ACHN (cell line): ENCODE results near the gene ST7.
"Not testable (repeated sequence)": the region's sequence is repeated elsewhere in the genome, so short reads cannot be mapped to it uniquely, and the experiment has no call there.

Source experiments
- DNase-seq: peaks from one replicate; pipeline ENCODE4 v3.0.0-alpha.2; 2015
- in situ Hi-C: cut with HindIII; loops from 2 replicates; pipeline ENCODE4 v1.10.0; 2017; ENCODE audit warnings: low sequenced_read_pairs, low pct_ligation_motif_present, low pct_unique_long_range_greater_than_20kb

The ST7 gene

DNA sequence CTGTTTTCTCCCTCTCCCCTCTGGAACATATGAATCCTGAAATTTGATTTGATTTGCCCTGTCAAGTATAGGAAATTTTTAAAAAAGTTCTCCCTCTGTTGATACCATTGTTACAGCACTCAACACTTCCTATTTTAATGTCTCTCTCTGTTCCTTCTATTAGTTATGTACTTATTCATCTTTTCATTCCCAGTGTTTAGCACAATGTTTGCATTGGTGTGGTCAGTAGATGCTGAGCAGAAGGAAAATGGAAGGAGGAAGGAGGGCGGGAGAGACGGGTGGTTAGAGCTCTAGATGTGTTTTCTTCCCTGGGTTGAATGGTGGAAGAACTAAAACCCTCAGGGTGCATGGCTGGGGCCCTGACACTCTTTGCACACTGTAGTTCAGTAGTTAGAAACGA is 290.1 kb downstream of the ST7 start:
- no peak for DNase-seq
- in situ Hi-C loops = no loop called here

DNA sequence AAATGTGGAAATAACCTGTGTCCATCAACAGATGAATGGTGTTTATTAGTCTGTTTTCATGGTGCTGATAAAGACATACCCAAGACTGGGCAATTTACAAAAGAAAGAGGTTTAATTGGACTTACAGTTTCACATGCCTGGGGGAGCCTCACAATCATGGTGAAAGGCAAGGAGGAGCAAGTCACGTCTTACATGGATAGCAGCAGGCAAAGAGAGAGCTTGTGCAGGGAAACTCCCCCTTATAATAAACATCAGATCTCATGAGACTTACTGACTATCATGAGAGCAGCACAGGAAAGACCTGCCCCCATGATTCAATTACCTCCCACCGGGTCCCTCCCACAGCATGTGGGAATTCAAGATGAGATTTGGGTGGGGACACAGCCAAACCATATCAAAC is 292.4 kb downstream of the ST7 start:
- DNase-seq, in situ Hi-C loops: not testable (repeated sequence)

GRCh38 chr7:117247809-117248208 is 294.5 kb downstream of the ST7 start:
- DNase-seq = no peak
- in situ Hi-C loops = no loop called here

GRCh38 chr7:117248829-117249228 is 295.5 kb downstream of the ST7 start:
- in situ Hi-C loops = no loop called here
- no peak for DNase-seq

DNA sequence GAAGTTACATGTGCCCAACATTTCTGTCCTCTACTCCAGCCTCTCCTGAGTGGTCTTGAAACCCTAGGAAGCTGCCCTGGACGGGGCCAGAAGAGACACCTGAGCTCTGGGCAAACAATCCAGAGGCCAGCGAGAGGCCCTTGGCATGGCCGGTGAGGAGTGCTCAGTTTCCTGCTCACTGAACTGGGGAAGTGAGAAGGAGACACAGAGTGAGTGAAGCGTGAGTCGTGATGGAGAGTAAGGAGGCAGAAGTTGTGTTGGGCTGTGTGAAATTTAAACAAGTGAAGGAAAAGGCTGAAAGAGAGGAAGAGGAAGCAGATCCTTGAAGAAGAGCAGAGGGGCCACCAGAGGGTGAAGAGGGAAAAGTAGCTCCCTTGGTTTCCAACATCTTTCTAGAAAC is 296.4 kb downstream of the ST7 start:
- DNase-seq = no peak
- in situ Hi-C loops = no loop called here

GRCh38 chr7:117250245-117250644 is 296.9 kb downstream of the ST7 start:
- in situ Hi-C loops = no loop called here
- DNase-seq = no peak

DNA sequence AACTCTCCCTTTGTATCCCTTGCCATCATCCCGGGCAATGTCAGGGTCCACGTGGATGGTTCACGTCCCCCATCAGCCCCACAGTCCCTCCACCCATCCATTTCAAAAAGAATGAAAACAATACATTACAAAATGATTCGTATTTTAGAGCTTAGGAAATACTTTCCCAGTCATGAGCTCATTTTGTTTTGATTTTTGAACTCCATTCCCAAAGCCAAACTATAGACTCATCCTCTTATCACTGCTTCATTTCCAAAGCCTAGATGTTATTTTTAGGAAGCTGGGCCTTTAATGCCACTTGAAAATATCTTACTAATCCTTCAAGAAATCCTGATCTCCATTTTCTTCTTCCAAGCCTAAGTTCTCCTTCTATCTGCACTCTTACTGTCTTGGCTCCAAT is 297.5 kb downstream of the ST7 start:
- no peak for DNase-seq
- in situ Hi-C loops = no loop called here

DNA sequence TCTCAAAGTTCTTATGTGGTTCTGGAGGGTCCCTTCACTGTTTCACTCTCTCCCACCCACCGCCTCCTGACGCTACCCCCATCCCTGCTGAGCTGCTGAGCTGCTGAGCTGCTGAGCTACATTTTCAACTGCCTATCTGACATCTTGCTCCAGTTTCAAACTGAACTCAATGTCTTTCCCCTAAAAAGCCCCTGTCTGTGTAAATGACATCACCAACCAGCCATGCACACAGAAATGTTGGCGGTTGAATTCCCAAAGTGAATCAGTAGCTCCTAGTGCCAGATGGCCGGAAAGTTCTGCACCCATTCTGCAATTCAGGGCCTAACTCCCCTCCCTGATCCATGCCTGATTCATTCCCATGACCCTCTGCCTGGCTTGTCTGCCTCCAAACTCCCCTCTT is 298.4 kb downstream of the ST7 start:
- peak; percentile 74 for DNase-seq
- in situ Hi-C loops = no loop called here

- in situ Hi-C loops = no loop called here
- no peak for DNase-seq
Observed at GRCh38 chr7:117259615-117260014, 306.3 kb downstream of the ST7 start.

DNA sequence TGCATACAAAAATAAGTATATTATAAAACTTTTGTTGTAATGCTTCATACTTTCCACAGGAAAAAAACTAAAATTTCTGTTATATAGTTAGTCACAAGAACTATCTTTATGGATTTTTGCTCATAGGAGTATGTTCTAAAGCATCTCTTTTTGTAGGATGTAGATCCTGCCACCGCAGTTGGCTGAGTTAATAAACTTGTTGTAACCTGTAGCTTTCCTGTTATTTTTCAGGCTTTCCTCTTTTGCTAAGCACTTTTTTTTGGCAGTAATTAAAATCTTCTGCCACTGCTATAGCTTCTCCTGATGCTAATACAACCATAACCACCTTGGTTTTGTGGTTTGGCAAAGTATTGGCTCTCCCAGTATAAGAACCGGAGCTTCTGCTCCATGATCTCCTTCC is 309.2 kb downstream of the ST7 start:
- no peak for DNase-seq
- in situ Hi-C loops = no loop called here

- in situ Hi-C loops = no loop called here
- DNase-seq = no peak
Observed at GRCh38 chr7:117264716-117265115, 311.4 kb downstream of the ST7 start.

- in situ Hi-C loops = no loop called here
- peak; percentile 60 for DNase-seq
Observed at GRCh38 chr7:117269417-117269816, 316.1 kb downstream of the ST7 start.

DNA sequence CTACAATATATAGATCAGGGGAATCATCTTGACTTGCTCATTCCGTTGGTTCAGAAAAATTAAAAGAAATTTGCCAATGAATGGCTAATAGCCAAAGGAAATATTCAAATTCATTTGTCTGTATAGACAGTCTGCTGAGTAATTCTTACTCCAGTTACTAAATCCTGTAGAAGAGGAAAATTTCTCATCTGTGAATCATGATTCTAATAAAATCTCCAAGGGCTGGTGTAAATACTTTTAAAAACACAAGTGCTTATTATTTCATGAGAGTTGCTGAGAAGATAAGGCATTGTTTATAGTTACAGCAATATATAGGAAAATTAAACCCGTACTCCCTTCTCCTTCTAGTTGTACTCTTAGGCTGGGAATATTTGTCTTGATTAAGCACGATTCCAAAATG is 316.6 kb downstream of the ST7 start:
- DNase-seq = no peak
- in situ Hi-C loops = no loop called here

DNA sequence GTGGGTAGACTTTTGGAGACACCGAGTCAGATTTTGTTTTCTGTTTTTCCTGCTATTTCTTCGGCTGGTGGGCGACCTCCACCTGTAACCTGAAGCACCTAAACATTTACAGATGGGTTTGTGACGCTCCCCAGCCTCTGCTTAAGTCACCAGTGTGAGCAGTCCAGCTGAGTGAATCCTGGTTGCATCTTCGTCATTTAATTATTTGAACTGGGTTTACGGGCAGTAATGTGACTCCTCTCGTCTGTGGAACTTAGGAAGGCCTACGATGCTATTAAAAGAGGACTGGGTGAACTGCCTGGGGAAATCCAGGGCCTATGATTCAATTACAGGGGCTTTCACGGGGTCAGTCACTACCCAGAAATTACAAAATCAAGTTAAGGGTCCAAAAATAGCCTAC is 317.1 kb downstream of the ST7 start:
- no peak for DNase-seq
- in situ Hi-C loops = no loop called here

GRCh38 chr7:117271566-117271965 is 318.3 kb downstream of the ST7 start:
- DNase-seq = no peak

GRCh38 chr7:117272017-117272759 is 318.9 kb downstream of the ST7 start:
- in situ Hi-C loops = no loop called here
- no peak for DNase-seq

More at GRCh38 chr7:117271566-117271965, 318.3 kb downstream of the ST7 start:
- in situ Hi-C loops = no loop called here

GRCh38 chr7:117273325-117273724 is 320.0 kb downstream of the ST7 start:
- in situ Hi-C loops = no loop called here
- no peak for DNase-seq

GRCh38 chr7:117273814-117274225 is 320.5 kb downstream of the ST7 start:
- no peak for DNase-seq
- in situ Hi-C loops = no loop called here

GRCh38 chr7:117274951-117275350 is 321.6 kb downstream of the ST7 start:
- DNase-seq = no peak
- in situ Hi-C loops = no loop called here

DNA sequence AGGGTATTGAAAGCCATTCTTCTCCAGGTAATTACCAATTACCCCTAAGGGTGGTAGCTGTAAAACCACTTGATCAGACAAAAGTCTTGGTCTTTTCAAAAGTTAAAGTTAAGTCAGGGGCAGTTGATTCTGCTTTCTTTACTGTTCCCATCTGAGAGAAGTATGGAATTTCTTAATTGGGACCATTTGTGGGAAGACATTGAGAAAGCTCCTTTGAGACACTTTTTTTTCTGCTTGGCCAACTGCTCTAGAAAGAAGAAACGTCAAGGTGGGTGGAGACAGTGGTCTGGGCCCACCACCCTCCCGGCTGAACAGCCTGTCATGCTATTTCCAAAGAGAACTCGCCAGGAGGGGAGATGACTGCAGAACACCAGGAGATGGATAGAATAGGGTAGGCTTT is 324.3 kb downstream of the ST7 start:
- in situ Hi-C loops = no loop called here
- DNase-seq = no peak

DNA sequence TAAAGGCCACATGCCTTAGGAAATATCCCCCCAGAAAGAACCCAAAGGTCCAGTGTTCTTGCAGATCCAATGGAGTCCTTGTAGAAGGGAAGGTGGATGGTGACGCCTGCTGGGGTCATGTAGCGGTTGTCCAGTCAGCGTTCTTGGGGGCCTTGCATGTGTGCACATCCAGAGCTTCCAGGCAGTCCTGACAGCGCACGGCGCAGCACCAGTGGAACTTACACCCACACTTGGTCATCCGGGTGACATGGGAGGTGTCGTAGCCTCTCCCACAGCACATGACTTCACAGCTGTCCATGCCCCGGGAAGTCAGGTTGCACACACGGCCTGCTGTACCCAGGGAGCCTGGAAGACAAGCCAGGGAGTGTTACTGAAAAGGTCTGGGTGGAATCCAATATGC is 324.7 kb downstream of the ST7 start:
- in situ Hi-C loops = no loop called here
- DNase-seq = no peak
